Putamen (tissue), 1 donor: ENCODE data around the gene MYRFL.
"Not testable (repeated sequence)": the region's sequence is repeated elsewhere in the genome, so short reads cannot be mapped to it uniquely, and the experiment has no call there.

Experiments used
- DNase-seq: peaks from one replicate; pipeline ENCODE4 v3.0.0-alpha.2; 2016; ENCODE audit warnings: low spot score

MYRFL gene

DNA sequence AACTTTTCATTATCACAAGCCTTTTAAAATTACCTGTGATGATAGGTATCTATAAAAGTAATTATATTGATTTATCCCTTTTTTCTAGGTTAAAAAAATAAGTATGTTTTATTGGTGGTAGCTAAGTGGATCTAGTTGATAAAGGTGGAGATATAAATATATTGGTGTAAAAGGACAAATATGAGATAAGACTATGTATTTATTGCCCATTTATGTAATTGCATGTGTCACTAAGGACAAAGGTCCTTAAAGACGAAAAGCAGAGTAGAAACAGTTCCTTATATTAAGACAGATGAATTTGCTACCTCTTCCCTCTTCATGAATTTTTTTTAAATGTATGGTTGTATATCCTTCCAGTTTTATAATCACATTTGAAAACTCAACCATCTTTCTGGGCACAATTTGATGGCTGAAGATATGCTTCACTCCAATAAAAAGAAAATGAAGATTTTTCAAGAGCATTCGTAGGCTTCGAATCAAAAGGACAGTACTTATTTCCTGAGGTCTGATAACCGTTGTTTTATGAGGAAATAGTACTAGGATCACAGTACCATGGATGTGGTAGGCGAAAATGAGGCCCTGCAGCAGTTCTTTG is at the start of gene MYRFL:
Gene MYRFL (plus strand): TSS at position 262 of the 595 bp plus-strand sequence. CDS start 291 bp downstream, at position 553.
- no peak for DNase-seq

DNA sequence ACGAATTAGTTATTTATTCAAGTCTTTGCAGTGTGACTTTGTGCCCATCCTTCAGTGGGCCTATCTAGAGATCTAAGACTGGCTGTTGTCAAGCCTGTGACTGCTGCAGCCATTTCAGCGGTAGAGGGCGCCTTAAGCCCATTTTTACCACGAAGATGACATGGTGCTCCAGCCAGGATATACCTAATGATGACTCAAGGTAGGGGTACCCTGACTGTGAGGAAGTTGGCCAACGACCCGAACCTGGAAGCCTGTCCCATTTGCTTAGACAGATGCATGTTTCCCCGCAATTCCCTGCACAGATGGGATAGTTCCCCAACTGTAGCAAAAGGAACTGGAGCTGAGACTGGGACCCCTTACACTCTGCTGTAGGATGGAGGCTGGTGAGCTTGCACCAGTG is 45.1 kb upstream of the MYRFL start:
- DNase-seq, result no peak

DNA sequence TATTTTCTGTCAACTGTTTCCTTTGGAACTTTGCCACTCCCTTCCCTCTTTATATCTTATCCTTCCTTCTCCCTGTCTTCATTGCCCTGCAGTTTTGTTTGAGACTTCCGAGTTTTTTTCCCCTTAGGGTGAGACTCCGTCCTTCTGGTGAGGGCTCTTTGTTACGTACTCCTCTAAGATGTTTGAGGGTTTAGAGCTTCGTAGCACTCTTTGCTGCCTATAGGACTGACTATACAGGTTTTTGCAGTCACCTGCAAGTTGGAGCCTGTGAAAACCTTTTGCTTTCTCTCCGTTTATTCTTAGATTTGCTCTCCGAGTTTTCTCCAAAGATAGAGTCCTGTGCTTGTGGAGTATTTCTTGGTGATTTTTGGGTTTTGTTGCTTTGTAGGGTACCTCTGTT is 41.7 kb upstream of the MYRFL start:
- DNase-seq, result no peak

DNA sequence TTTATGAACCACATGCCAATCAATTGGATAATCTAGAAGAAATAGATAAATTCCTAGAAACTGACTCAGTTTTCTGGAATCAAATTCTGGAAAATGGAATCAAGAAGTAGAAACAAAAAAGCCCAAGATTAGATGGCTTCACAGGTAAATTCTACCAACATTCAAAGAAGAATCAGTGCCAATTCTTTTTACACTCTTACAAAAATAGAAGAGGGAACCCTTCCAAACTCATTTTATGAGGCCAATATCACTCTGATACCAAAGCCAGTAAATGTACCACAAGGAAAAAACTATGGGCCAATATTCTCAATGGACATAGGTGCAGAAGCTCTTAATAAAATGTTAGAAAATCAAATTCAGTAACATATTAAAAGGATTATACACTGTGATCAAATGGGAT is 35.7 kb upstream of the MYRFL start:
- no peak for DNase-seq

DNA sequence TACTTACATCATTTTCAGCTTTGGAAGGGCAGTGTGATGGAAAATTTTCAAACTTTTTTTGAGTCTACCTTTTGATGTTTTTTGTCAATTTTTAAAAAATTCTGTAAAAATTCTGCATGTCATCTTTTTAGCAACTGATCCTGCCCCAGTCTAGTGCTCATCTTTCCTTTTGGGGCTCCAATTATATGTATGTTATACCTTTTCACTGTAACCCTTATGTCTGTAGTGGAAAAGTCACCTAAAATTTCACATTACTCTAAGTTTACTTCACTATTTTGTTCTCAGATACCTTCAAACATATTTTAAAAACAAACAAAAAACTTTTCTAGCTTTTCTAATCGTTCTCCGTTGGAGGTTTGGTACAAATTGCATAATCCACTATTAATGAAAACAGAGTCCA is 32.5 kb upstream of the MYRFL start:
- no peak for DNase-seq

DNA sequence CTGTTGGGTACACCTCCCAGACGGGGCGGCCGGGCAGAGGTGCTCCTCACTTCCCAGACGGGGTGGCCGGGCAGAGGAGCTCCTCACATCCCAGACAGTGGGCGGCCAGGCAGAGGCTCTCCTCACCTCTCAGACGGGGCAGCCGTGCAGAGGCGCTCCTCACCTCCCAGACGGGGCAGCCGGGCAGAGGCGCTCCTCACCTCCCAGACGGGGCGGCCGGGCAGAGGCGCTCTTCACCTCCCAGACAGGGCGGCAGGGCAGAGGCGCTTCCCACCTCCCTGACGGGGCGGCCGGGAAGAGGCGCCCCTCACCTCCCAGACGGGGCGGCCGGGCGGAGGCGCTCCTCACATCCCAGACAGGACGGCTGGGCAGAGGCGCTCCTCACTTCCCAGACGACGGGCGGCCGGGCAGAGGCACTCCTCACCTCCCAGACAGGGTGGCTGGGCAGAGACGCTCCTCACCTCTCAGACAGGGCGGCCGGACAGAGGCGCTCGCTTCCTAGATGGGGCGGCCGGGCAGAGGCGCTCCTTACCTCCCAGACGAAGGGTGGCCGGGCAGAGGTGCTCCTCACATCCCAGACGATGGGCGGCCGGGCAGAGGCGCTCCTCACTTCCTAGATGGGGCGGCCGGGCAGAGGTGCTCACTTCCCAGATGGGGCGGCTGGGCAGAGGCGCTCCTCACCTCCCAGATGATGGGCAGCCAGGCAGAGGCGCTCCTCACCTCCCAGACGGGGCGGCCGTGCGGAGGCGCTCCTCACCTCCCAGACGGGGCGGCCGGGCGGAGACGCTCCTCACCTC is 17.7 kb upstream of the MYRFL start:
- not testable (repeated sequence) for DNase-seq

DNA sequence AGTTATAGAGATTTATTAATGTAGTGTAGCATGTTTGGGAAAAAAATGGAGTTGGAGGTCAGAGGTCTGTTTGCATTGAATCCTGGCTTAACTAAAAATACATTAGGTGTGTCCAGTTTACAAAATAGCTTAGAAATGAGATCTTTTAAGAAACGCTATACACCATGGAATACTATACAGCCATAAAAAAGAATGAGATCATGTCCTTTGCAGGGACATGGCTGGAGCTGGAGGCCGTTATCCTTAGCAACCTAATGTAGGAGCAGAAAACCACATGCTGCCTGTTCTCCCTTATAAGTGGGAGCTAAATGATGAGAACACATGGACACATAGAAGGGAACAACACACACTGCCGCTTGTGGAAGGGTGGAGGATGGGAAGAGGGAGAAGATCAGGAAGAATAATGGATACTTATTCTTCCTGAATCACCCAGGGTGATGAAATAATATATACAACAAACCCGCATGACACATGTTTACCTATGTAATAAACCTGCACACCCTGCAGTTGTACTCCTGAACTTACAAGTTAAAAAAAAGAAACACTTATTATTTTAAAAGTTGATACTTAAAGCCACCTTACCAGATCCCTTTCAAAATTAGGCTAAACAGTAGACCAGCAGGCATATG is 14.0 kb upstream of the MYRFL start:
- DNase-seq, result no peak

DNA sequence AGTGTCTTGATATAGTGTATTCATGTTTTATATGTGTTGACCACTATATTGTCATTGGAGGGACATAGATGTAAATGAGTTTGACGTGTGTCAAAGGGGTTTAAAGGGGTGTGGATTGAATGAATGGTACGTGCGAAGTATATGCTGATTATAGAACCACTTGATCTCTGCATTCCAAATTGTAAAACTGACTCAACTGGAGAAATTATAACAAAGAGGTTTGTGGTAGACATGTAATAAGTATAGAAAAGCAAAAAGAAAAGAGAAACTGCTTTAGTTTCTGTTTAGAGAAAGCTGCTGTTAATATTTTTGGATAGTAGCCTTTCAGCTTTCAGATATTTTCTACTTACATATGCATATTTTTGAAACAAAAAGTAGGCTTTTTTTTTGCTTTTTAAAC is 8.9 kb upstream of the MYRFL start:
- no peak for DNase-seq

DNA sequence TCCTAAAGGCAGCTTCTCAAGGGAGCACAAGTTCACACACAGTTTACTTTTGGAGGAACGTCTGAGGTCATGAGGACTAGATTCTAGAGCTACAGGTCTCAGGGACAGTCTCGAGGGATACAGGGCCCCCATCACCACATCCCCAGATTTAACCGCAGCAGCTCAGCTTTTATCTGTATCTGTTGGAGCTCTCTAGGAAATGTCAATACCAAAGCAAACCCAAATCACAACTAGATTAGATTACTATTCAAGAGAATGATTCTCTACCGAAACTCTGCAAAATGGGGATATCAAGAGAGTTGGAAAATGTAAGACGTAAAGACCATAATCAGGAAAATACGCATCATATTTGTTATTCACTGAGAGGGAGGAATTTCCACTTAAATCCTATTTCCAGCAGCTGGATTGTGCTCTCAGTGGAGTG is 4.0 kb upstream of the MYRFL start:
- DNase-seq, result no peak

DNA sequence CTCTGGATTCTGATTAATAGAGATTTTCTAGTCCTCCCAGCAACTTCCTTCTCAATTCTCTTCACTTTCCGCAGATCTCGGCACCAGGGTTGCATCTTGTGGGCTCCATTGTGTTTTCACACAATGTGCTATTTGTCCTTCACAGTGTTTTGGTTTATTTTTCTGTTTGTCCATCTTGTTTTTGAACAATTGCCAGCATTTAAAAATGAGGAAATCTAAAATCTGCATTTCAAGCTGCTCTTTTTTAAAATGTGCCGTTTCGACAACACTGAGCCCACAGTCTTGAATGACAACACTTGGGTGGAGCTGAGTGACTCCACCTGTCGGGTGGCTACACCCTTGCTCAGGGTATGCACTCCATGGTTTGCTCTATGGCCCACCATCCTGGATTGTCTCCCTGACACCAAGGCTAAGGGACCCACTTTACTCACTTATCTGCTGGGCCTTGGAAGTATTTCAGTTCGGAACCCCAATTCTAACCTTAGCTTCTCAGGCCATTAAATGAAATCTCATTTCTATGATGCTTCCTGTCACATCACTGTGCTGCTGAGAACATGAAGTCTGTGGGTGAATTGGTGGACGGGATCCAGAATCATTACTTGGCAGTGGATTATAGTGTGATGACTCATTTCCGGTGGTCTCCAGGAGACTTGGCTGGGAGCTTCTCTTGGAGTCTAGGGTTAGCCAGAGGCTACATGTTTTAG is 3.4 kb upstream of the MYRFL start:
- peak; percentile 61 for DNase-seq

DNA sequence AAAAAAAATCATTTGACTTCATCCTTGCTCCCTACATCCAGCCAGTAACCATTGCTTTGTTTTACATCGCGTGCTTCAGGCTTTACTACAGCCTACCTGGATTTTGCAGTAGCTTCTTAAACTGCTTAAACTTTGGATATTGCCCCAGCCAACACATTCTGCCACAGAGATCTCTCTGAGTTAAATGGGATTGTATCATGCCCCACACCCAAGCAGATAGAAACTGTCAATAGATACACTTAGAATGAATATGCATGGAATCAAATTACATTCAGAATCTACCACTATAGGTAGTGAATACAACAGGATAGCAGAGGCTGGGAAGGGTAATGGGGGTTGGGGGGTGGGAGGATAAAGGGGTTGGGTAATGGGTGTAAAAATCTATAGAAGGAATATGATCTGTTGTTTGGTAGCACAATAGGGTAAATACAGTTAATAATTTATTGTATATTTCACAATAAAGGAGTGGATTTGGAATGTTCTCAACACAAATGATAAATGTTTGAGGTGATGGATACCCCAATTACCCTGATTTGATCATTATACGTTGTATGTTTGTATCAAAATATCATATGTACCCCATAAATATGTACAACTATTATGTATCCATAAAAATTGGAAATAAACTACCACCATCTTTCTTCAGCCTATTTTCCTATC is 2.7 kb upstream of the MYRFL start:
- DNase-seq, result no peak

DNA sequence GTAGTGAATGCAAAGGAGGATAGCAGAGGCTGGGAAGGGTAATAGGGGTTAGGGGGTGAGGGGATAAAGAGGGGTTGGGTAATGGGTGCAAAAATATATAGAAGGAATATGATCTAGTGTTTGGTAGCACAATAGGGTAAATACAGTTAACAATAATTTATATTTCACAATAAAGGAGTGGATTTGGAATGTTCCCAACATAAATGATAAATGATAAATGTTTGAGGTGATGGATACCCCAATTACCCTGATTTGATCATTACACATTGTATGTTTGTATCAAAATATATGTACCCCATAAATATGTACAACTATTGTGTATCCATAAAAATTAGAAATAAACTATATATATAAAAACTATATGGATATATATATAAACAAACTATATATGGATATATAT is 999 bp upstream of the MYRFL start:
- DNase-seq, result no peak

DNA sequence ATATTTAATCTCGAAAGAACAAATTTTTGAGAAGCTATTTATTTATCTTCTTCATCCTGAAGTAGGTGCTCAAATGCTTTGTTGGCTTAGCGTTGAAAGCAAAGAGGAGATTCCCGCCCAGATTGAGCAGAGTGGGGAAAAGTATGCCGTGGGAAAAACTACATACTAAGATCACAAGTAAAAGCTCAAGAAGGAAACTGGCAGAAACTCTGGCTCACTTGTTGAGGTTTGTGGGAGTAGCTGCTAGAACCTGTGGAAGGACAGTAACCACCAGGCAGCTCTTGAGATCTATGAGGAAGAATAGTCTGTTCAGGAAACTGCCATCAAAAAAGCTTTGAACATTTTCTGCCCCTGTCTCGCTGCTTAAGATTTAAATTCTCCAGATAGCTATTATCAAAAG is 3.9 kb downstream of the MYRFL start:
- no peak for DNase-seq

DNA sequence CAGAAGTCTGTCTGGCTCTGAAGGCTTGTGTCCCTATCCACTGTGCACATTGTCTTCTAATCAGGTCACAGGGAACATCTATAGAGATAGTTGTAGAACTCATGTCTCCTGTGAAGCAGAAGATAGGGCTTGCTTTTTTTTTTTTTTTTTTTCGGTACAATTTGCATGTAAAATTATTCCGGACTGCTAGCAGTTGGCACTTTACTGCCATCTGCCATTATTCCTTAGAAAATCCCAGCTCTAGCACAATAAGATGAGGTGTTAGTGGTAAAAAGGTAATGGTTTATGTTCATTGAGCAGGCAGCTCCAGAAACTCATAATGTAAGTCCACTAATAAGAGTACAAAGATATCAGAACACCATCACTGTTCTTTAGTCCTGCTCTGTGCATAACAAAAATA is 8.7 kb downstream of the MYRFL start:
- no peak for DNase-seq

DNA sequence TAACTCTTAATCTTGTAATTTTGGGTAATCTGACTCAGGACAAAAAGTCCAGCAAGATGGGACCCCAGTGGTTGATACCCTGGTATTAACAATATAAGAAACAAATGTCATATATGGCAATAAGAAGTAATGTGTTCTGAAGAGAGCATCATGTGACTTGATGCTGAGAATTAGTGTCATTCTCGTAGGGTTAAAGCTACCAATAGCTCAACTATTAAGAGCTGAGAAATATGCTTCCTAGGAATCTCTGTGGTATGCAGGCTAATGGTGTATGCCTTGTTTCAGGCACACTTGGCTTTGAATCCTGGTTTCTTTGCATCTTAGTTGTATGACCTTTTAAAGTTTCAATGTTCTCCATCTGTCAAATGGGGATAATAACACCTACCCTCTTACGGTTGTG is 9.1 kb downstream of the MYRFL start:
- DNase-seq, result no peak

DNA sequence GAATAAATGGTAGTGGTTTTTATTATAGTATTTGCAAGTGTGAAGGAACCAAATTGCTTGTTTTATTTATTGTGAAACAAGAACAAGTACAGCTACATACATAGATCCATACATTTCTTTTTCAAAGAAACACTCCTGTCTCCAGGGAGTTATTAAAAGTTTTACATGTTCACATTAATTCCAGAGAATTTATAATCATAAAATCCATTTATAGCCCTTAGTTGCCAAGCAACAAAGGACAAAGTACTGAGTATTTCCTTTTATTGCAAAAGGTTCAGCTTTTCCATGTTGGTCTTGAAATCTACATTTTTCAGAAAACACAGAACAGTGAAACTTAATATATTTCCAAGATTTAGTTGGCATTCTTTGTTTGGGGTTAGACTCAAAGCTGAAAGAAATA is 9.5 kb downstream of the MYRFL start:
- no peak for DNase-seq

DNA sequence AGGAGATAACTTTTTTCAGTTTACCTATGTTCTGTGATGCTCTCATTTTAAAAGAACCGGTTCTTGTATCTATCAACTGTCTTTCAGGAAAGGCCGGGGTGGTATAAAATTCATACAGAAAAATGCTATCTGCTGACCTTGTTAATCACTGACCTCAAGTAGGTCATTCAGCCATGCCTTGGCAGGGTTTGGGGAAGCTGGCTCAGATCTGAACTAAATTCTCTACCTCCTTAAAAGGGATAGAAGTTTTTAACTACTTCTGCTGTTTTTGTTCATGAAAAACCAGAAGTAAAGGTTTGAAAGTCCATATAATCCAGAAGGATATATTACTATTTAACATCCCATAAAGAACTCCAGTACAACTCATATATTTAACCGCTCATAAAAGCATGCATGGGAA is 10.1 kb downstream of the MYRFL start:
- no peak for DNase-seq

DNA sequence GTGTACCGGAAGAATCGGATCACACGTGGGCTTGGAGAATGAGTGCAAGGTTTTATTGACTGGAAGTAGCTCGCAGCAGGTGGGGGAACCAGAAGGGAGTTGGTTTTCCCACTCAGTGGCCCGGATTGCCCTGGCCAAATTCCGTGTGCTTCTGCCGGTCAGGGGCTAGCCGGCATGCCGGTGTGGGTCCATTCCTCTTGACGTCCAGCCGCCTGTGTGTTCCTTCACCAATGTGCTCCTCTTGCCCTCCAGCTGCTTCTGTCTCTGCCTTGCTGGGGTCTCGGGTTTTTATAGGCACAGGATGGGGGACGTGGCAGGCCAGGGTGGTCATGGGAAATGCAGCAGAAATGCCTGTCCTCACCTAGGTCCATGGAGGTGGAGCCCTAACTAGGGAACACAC is 11.0 kb downstream of the MYRFL start:
- no peak for DNase-seq

DNA sequence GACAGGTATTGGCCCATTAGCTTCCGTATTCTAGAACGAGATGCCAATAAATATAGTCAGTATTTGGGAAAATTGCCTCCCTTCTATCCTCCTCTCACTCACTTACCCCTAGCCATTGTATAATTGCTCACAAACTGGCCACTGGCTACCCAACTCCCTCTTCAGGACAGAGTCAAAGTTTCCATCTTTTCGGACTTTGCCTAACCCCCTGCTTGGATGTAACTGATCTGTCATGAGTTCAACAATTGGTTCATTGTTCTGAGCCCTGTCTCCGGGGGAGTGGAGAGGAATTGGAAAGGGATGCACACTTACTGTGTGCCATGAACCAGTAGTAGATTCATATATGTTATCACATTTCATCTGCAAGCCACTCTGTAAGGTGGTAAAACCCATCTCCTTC is 12.2 kb downstream of the MYRFL start:
- DNase-seq, result peak; percentile 53

DNA sequence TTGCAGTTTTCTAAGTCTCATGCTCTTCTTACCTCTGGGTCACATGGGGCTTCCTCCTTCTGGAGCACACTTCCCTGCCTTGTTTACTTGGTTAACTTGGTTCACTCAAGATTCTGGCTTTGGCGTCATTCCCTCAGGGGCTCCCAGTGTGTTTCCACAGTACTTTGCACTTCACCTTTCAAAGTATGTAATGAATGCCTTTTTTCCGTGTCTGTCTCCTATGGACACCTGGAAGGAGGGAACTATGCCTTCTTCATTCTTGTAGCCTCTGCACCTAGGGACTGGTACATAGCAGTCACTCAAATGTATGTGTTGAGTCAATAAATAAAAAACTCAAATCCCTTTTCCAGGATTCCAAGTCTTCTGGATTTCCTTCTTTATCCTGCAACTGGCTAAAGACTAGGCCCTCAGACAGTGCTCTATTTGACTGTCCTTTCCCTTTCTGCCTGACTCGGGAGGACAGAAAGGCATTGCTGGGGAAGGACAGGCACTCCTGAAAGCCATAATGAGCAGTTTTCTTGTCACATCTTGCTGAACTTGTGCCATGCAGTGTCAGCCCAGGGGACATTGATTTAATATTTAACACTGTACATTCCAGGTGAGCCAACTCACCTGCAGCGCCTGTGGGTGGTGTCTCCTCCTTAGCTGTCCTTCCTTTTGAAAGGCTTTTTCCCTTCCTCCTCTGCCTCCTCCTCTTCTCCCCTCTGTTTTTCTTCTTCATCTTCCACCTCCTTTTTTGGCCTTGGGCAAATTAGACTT is 12.8 kb downstream of the MYRFL start:
- no peak for DNase-seq

DNA sequence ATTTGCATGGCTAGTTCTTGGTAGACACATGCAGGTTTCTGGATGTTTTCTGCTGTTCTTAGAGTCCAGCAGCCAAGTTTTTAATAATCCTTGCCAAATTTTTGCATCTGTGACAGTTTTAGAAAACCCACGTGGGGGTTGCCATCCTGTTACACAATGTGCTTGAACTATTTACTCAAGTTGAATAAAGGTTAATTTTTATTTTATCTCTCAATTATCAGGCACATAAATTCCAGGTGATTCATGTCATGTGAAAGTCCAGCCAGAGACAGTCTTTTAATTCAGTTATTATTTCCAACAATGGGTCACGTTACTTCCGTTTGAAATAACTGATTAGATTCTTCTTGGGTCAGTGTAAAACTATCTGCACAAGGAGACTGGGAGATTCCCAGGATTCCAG is 15.7 kb downstream of the MYRFL start:
- no peak for DNase-seq

DNA sequence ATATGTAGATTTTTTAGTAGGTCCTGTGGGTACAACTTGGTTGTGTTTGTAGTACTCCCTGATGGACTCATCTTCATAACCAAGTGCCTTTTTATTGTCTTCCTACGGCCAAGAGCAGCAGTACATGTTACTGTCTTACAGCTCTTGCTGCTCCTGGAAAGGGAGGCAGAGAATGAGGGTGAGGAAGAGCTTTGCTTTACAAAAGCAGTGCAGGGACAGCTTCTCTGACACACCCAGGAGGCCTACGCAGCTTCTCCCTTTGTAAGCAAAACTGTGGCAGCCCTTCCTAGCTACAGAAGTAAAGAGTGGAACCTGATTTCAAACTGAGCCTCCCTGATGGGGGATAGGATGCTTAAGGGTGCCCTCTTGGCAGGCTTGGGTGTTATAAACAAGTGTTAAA is 18.6 kb downstream of the MYRFL start:
- DNase-seq, result no peak
